Mesodermal cell (in vitro differentiated cells): ENCODE results near the gene KARS1.
A peak's percentile ranks its signal among the peaks of the same experiment; 100 is the strongest.

Experiments
- H3K27ac ChIP-seq: 2 replicates; pipeline ENCODE4 v1.7.0; 2013; ENCODE audit warnings: mild to moderate bottlenecking, low read depth, low read length, moderate library complexity; ENCODE audit not compliant: severe bottlenecking
- H3K36me3 ChIP-seq: 2 replicates; pipeline ENCODE4 v1.7.1; 2013; ENCODE audit warnings: mild to moderate bottlenecking, low read length, moderate library complexity; ENCODE audit not compliant: control insufficient read depth, insufficient read depth
- H3K4me1 ChIP-seq: one replicate; pipeline ENCODE4 v1.7.1; 2013; ENCODE audit warnings: mild to moderate bottlenecking, low read length; ENCODE audit not compliant: insufficient read depth, control insufficient read depth, poor library complexity, severe bottlenecking
- H3K4me3 ChIP-seq: 2 replicates; pipeline ENCODE4 v1.7.0; 2013; ENCODE audit warnings: low read length, control low read depth, mild to moderate bottlenecking; ENCODE audit not compliant: insufficient read depth, poor library complexity, severe bottlenecking; ENCODE audit errors: extremely low read depth
- H3K9me3 ChIP-seq: 2 replicates; pipeline ENCODE4 v1.7.1; 2013; ENCODE audit warnings: mild to moderate bottlenecking, low read length, moderate library complexity; ENCODE audit not compliant: control insufficient read depth
- WGBS, 2 experiments: methylation state at CpG; one replicate each; pipeline ENCODE4 v1.1.5; 2013; ENCODE audit warnings: missing lambda C conversion rate in 2 of 2; ENCODE audit not compliant: insufficient coverage in 2 of 2; 5-methylcytosine and 5-hydroxymethylcytosine counted together

The KARS1 gene

DNA sequence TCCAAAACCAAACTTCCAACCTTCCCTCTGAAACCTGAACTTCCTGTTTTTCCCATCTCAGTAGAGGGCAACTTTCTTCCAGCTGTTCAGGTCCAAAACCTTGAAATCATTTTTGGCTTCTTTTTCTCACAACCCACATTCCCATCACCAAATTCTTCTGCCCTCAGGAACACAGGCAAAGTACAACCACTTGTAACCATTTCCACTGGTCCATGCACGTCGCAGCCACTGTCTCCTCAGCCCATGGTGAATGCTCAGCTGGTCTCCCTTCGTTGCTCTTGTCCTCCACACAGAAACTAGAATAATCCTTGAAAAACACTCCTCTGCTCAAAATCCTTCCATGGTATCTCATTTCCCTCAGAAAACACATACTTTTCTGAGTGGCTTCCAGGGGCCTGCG, 20.7 kb downstream of the KARS1 start:
- no peak overlapping the region for H3K4me3 ChIP-seq
- H3K36me3 ChIP-seq: peaks cover 59% of the 10 kb centered on the region
- H3K9me3 ChIP-seq: no peaks in the 10 kb centered on the region
- WGBS, 2 experiments: 92 to 98% methylated on average over 4 of the region's 4 CpGs
- peaks cover 40% of the 10 kb centered on the region for H3K4me1 ChIP-seq
- H3K27ac ChIP-seq: peak overlapping the region; percentile 64

DNA sequence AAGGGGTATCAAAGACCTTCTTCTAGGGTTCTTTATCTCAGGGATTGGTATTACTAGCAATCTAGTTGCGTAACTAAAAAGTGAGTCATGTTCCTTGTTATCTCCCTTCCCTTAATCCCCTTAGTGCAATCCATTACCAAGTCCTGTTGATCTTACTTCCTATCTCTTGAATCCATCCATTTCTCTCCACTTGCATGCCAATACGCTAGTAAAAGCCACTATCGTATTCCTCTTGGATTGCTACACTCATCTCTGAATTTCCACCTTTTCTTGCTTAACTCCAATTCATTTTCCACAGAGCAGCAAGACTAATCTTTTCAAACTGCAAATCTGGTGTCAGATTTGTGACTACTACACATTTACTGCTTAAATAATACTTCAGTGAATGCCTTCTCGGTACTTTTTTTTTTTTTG, 22.5 kb downstream of the KARS1 start:
- Histone ChIP-seq H3K4me3 (no peak overlapping the region), H3K9me3 (no peaks in the 10 kb centered on the region), H3K4me1 (peaks cover 43% of the 10 kb centered on the region), H3K27ac (peak overlapping the region; percentile 88), H3K36me3 (peaks cover 48% of the 10 kb centered on the region)
- WGBS, 2 experiments: 65 to 88% methylated on average over 2 to 4 of the region's 4 CpGs

DNA sequence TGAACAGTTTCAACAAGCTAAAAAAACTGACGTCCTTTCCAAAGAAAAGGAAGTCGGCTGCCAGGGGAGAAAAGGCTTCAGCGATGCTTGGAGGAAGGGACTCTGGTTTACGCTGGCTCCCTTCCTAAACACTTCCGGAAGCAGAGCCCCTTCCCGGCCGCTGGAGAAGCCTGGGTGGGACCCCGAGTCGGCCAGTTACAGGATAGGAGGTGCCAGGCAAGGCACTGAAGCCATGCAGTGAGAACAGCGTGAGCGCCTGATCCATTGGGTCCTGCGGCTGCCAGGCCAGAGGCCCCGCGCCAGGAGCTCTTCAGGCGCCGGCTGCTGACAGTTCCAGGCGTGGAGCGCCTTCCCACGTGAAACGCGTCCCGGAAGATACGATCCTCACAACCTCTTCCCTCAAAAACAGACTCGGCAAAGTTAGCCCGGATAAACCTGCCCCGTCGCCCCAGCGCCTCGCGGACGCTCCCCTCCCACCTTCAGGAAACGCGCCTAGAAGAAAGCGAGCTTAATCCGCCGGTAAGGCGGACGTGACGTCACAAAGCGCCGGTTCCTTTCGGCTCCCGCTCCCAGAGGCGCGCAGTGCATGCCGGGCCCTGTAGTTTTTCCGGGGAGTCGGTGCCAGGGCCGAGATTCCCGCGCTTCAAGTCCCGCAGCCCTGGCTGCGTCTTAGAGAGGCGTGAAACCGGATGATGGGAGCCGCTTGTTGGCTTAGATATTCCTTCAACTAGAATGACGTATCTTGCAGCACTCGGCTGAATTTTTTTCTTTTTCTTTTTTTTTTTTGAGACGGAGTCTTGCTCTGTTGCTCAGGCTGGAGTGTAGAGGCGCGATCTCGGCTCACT, 24.5 kb downstream of the KARS1 start, which contains the start of gene ADAT1:
Gene ADAT1, minus strand, starts transcription at position 521 of the 845 bp plus-strand sequence. CDS start 2,482 bp downstream, outside the sequence.
- Histone ChIP-seq H3K4me1 (peaks cover 31% of the 10 kb centered on the region), H3K4me3 (peak within 1 kb of the TSS; percentile 88), H3K36me3 (peaks cover 49% of the 10 kb centered on the region), H3K27ac (peak within 1 kb of the TSS; percentile 92), H3K9me3 (no peaks in the 10 kb centered on the region)
- WGBS, 2 experiments: 3 to 6% methylated on average over 46 to 47 of the region's 62 CpGs

DNA sequence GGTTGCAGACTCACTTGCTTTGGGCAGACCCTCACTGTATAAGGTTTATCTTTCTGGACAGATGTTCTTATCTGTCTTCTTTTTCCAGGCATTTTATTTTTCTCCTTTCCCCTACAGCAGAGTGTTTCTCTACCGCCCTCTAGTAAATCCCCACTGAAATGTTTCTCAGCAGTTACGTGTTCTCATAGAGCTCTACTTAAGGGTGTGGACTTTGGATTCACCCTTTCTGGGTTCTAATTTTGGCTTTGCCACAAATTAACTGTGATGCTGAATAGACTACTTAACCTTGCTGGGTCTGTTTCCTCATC, 26.3 kb downstream of the KARS1 start:
- peaks cover 18% of the 10 kb centered on the region for H3K4me1 ChIP-seq
- 20 to 50% methylated on average over 1 of the region's 2 CpGs for WGBS, 2 experiments
- peaks cover 50% of the 10 kb centered on the region for H3K36me3 ChIP-seq
- H3K4me3 ChIP-seq: peak overlapping the region; percentile 88
- H3K9me3 ChIP-seq: no peaks in the 10 kb centered on the region
- no peak overlapping the region for H3K27ac ChIP-seq

DNA sequence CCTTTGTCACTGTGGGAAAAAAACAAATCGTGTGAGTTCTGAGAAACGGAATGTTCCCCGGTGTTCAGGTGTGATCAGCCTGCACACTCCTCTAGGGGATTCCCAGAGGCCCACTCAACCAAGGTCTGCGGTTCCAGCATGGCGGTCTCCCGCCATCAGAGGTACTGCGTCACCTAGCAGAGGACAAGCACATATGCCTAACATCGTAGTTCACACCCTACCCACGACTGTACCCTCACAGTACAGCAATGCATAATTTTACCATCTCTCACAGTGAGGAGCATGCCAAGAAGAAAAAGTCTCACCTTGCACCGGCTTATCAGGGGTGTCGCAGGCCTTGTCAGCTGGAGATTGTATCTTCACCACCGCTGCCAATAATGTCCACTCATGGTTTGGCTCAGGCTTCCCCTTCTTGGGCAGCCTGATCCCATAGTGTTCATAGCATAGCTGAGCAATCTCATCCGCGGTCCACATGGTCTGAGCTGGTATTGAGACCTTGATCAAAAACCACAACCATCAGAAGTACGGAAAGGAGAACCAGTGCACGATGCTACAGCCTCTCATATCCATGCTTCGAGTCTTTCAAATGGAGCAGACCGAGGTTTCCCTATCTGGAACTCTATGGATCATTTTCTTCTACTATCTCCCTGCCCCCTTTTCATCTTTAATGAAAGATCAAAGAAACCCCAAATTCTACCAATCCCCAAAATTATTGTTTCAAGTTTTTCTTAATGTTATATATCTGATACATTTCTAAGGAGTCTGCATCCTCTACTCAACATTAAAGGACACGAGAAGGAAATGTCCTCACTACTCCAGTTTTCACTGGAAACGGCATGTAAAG, 26.9 kb downstream of the KARS1 start:
- Histone ChIP-seq H3K36me3 (peaks cover 50% of the 10 kb centered on the region), H3K27ac (no peak overlapping the region), H3K9me3 (no peaks in the 10 kb centered on the region), H3K4me3 (no peak overlapping the region), H3K4me1 (peaks cover 16% of the 10 kb centered on the region)
- 92 to 98% methylated on average over 19 of the region's 20 CpGs for WGBS, 2 experiments

DNA sequence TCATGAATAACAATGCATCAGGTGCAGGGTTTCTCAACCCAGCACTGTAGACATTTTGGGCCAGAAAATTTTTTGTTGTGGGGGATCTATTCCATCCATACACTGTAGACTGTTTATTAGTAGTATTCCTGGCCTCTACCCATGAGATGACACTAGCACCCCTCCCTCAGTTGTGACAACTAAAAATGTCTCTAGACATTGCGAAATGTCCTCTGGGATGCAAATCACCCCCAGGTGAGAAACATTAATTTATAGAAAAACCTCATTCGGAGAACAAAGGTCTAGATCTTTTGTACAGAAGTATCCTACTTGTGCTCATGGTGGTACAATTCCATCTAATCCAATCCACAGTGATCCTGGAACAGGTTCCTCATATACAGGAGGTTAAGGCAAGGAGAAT, 28.7 kb downstream of the KARS1 start:
- Histone ChIP-seq H3K36me3 (peaks cover 66% of the 10 kb centered on the region), H3K9me3 (no peaks in the 10 kb centered on the region), H3K4me3 (no peak overlapping the region), H3K4me1 (peaks cover 4% of the 10 kb centered on the region), H3K27ac (no peak overlapping the region)
- WGBS, 2 experiments: 100% methylated on average over 2 of the region's 2 CpGs; no CpG with 5 or more reads in 1 of the 2 experiments

DNA sequence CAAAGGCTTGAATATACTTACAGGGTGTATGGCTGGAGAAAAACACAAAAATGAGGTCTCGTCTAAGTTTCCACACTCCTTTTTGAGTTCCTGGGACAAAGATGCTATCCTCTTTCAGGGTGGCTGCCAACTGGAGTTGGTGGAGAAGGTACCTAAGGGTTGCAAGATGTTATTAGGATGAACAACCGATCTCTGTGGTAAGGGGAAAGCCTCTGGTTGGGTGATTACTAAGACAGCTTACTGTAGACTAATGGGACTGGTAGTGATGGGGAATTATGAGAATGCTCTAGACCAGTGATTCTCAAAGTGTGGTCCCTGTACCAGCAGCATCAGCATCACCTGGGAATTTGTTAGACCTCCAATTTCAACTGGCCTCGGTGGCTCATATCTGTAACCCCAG, 30.3 kb downstream of the KARS1 start:
- H3K36me3 ChIP-seq: peaks cover 83% of the 10 kb centered on the region

DNA sequence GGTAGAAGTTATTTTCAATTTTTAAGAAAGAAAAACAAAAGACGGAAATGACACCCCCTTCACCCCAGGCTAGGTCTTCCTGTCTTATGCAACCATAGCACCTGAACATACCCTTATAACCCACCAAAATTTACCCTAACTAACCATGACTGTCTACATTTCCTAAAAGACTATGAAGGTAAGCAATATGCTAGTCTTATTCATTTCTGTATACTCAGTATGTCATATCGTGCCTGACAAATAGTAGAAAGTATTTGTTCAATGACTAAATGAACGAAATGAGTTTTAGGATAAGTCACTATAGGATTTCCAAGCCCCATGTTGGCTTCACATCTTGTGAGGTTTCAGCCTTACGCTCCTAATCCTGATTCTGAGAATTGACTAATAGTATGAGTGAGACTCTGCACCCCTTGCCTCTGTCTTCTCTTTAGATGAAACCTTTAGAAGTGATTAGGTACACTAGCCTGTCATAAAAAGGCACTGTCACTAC, 30.9 kb downstream of the KARS1 start:
- H3K36me3 ChIP-seq: peaks cover 88% of the 10 kb centered on the region
- H3K9me3 ChIP-seq: no peaks in the 10 kb centered on the region
- peaks cover 4% of the 10 kb centered on the region for H3K4me1 ChIP-seq
- no peak overlapping the region for H3K27ac ChIP-seq
- H3K4me3 ChIP-seq: no peak overlapping the region
- 91 to 100% methylated on average over 3 of the region's 4 CpGs for WGBS, 2 experiments

More for the DNA sequence above, 30.3 kb downstream of the KARS1 start:
- no peaks in the 10 kb centered on the region for H3K9me3 ChIP-seq
- no peak overlapping the region for H3K27ac ChIP-seq
- H3K4me1 ChIP-seq: peaks cover 4% of the 10 kb centered on the region
- no peak overlapping the region for H3K4me3 ChIP-seq
- WGBS, 2 experiments: 94 to 100% methylated on average over 2 to 3 of the region's 3 CpGs

DNA sequence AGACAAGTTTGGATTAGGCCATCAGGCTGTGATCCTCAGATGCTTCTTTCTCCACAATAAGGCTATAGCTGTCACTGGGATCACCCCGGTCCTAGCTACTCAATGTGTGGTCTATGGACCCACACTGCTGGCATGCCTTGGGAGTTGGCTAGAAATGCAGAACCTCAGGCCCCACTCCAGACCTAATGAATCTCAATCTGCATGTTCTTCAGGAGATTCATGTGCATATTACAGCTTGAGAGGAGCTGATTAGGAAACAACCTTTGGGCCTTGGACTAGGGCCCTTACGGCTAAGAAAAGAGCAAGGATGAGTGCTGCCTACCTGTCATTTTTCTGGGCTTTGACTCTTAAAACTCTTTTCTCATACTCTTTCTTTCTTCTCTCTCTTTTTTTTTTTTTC, 31.8 kb downstream of the KARS1 start:
- Histone ChIP-seq H3K27ac (no peak overlapping the region), H3K9me3 (no peaks in the 10 kb centered on the region), H3K36me3 (peaks cover 95% of the 10 kb centered on the region), H3K4me1 (peaks cover 2% of the 10 kb centered on the region), H3K4me3 (no peak overlapping the region)
- 80 to 93% methylated on average over 1 to 2 of the region's 2 CpGs for WGBS, 2 experiments

DNA sequence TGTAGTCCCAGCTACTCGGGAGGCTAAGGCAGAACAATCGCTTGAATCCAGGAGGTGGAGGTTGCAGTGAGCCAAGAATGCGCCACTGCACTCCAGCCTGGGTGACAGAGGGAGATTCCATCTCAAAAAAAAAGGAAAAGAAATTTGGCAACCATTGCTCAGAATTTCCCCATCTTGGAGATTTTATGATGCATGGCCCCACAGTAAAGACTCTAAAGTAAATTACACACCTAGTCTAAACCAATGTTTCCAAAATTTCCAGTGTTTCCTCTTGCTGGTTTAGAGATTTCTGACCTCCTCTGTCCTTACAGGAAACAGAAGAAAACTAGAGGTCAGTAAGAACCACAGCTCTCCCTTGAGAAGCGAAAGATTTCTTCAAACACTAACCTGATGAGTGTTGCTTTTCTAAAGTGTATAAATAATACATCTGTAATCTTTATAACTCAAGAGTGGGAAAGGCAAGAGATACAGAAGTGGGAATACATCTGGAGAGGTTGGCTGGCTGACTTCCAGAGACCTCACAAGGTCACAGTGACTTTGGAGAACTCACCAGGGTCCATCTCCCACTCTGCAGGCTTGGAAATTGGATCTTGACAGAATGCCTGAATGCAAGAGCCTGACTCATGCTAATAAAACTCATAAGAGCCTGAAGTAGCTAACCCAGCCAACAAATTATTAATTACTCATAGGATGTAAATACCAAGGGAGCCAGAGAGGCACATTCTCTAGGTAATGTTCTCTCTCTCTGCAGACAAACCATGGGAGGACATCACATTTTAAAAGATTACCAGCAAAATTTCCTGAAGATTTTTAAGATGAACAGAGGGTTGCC, 33.2 kb downstream of the KARS1 start:
- Histone ChIP-seq H3K4me3 (no peak overlapping the region), H3K27ac (no peak overlapping the region), H3K36me3 (peaks cover 94% of the 10 kb centered on the region), H3K9me3 (no peaks in the 10 kb centered on the region), H3K4me1 (no peaks in the 10 kb centered on the region)
- WGBS, 2 experiments: 93 to 100% methylated on average over 1 to 3 of the region's 4 CpGs
